ENCODE results near the gene TAF4.
"Not testable (repeated sequence)": the region's sequence is repeated elsewhere in the genome, so short reads cannot be mapped to it uniquely, and the experiment has no call there.

The TAF4 gene

GRCh38 chr20:61951695-61952533 is 113.8 kb downstream of the TAF4 start:
- ChIA-PET CTCF (no interaction called here), POLR2A (no interaction called here)
- DNase-seq (ENCODE audit: low read depth, low spot score): no peak
- TF ChIP-seq CTCF (IDR thresholded peaks at IDR 0.05; ENCODE audit: insufficient read depth, low read length, missing control alignments): no peak
- H3K4me3 ChIP-seq (ENCODE audit: low read depth, low read length): no peak overlapping the region

GRCh38 chr20:61950641-61951071 is 115.0 kb downstream of the TAF4 start:
- POLR2A ChIA-PET: no interaction called here
- no peak overlapping the region for H3K4me3 ChIP-seq (ENCODE audit: low read depth, low read length)
- TF ChIP-seq CTCF (IDR thresholded peaks at IDR 0.05; ENCODE audit: insufficient read depth, low read length, missing control alignments): no peak
- CTCF ChIA-PET: no interaction called here
- DNase-seq (ENCODE audit: low read depth, low spot score): no peak

GRCh38 chr20:61949714-61950640 is 115.7 kb downstream of the TAF4 start:
- no peak for TF ChIP-seq CTCF (IDR thresholded peaks at IDR 0.05; ENCODE audit: insufficient read depth, low read length, missing control alignments)
- DNase-seq (ENCODE audit: low read depth, low spot score): no peak
- ChIA-PET POLR2A (no interaction called here), CTCF (no interaction called here)
- H3K4me3 ChIP-seq (ENCODE audit: low read depth, low read length): no peak overlapping the region

GRCh38 chr20:61949363-61949713 is 116.3 kb downstream of the TAF4 start:
- no peak for DNase-seq (ENCODE audit: low read depth, low spot score)
- H3K4me3 ChIP-seq (ENCODE audit: low read depth, low read length): no peak overlapping the region
- ChIA-PET POLR2A (no interaction called here), CTCF (no interaction called here)
- TF ChIP-seq CTCF (IDR thresholded peaks at IDR 0.05; ENCODE audit: insufficient read depth, low read length, missing control alignments): no peak

GRCh38 chr20:61948586-61949362 is 116.9 kb downstream of the TAF4 start:
- CTCF ChIA-PET: no interaction called here
- no peak for TF ChIP-seq CTCF (IDR thresholded peaks at IDR 0.05; ENCODE audit: insufficient read depth, low read length, missing control alignments)
- no peak for DNase-seq (ENCODE audit: low read depth, low spot score)
- POLR2A ChIA-PET: no interaction called here
- H3K4me3 ChIP-seq (ENCODE audit: low read depth, low read length): no peak overlapping the region

GRCh38 chr20:61948056-61948455 is 117.6 kb downstream of the TAF4 start:
- POLR2A ChIA-PET; DNase-seq (ENCODE audit: low read depth, low spot score); H3K4me3 ChIP-seq (ENCODE audit: low read depth, low read length); CTCF ChIA-PET: not testable (repeated sequence)

- POLR2A ChIA-PET; CTCF ChIA-PET; DNase-seq (ENCODE audit: low read depth, low spot score); H3K4me3 ChIP-seq (ENCODE audit: low read depth, low read length): not testable (repeated sequence)
Measured at GRCh38 chr20:61945495-61945894, 120.2 kb downstream of the TAF4 start.

GRCh38 chr20:61944967-61945366 is 120.7 kb downstream of the TAF4 start:
- CTCF ChIA-PET; DNase-seq (ENCODE audit: low read depth, low spot score); H3K4me3 ChIP-seq (ENCODE audit: low read depth, low read length); POLR2A ChIA-PET: not testable (repeated sequence)
